ENCODE measurements around the gene CPLANE2.

- TF ChIP-seq CTCF (IDR thresholded peaks at IDR 0.05 in 8 of 11, conservative IDR thresholded peaks at IDR 0.05 in 3 of 11) (no peak), POLR2AphosphoS5 (IDR thresholded peaks at IDR 0.05) (no peak), POLR2A (IDR thresholded peaks at IDR 0.05) (no peak)
Measured at GRCh38 chr1:16211824-16212223, 25.2 kb downstream of the CPLANE2 start.

All from spleen (tissue), 7 donors.